Measurements from ENCODE around the gene DENND5A.
"Not testable (repeated sequence)": the region's sequence is repeated elsewhere in the genome, so short reads cannot be mapped to it uniquely, and the experiment has no call there.

DENND5A gene

GRCh38 chr11:9177438-9178091 is 87.6 kb downstream of the DENND5A start:
- no peak for DNase-seq (ENCODE audit: low read depth in 2 of 2)

GRCh38 chr11:9176550-9176949 is 88.6 kb downstream of the DENND5A start:
- DNase-seq (ENCODE audit: low read depth in 2 of 2): no peak

- DNase-seq (ENCODE audit: low read depth in 2 of 2): no peak
Measured at GRCh38 chr11:9176136-9176535, 89.0 kb downstream of the DENND5A start.

GRCh38 chr11:9172389-9172788 is 92.8 kb downstream of the DENND5A start:
- DNase-seq (ENCODE audit: low read depth in 2 of 2): no peak

GRCh38 chr11:9170450-9170849 is 94.7 kb downstream of the DENND5A start:
- no peak for DNase-seq (ENCODE audit: low read depth in 2 of 2)

- no peak for DNase-seq (ENCODE audit: low read depth in 2 of 2)
Measured at GRCh38 chr11:9169595-9170295, 95.4 kb downstream of the DENND5A start.

- not testable (repeated sequence) for DNase-seq (ENCODE audit: low read depth in 2 of 2)
Measured at GRCh38 chr11:9161991-9162390, 103.2 kb downstream of the DENND5A start.

- DNase-seq (ENCODE audit: low read depth in 2 of 2): no peak
Measured at GRCh38 chr11:9160166-9160565, 105.0 kb downstream of the DENND5A start.

GRCh38 chr11:9158898-9159391 is 106.2 kb downstream of the DENND5A start:
- DNase-seq (ENCODE audit: low read depth in 2 of 2): no peak

GRCh38 chr11:9155930-9156329 is 109.2 kb downstream of the DENND5A start:
- DNase-seq (ENCODE audit: low read depth in 2 of 2): no peak

GRCh38 chr11:9153651-9154050 is 111.5 kb downstream of the DENND5A start:
- DNase-seq (ENCODE audit: low read depth in 2 of 2): no peak

- DNase-seq (ENCODE audit: low read depth in 2 of 2): no peak
Measured at GRCh38 chr11:9151631-9152030, 113.5 kb downstream of the DENND5A start.

GRCh38 chr11:9150926-9151325 is 114.2 kb downstream of the DENND5A start:
- no peak for DNase-seq (ENCODE audit: low read depth in 2 of 2)

- no peak for DNase-seq (ENCODE audit: low read depth in 2 of 2)
Measured at GRCh38 chr11:9150501-9150900, 114.6 kb downstream of the DENND5A start.

GRCh38 chr11:9148727-9149126 is 116.4 kb downstream of the DENND5A start:
- no peak for DNase-seq (ENCODE audit: low read depth in 2 of 2)

- DNase-seq (ENCODE audit: low read depth in 2 of 2): no peak
Measured at GRCh38 chr11:9148035-9148434, 117.1 kb downstream of the DENND5A start.

GRCh38 chr11:9146477-9146876 is 118.7 kb downstream of the DENND5A start:
- DNase-seq (ENCODE audit: low read depth in 2 of 2): no peak

GRCh38 chr11:9145283-9145682 is 119.9 kb downstream of the DENND5A start:
- no peak for DNase-seq (ENCODE audit: low read depth in 2 of 2)

- DNase-seq (ENCODE audit: low read depth in 2 of 2): no peak
Measured at GRCh38 chr11:9144828-9145227, 120.3 kb downstream of the DENND5A start.

GRCh38 chr11:9143721-9144120 is 121.4 kb downstream of the DENND5A start:
- no peak for DNase-seq (ENCODE audit: low read depth in 2 of 2)

GRCh38 chr11:9142732-9143131 is 122.4 kb downstream of the DENND5A start:
- DNase-seq (ENCODE audit: low read depth in 2 of 2): no peak

GRCh38 chr11:9141186-9141585 is 124.0 kb downstream of the DENND5A start:
- DNase-seq (ENCODE audit: low read depth in 2 of 2): no peak

- no peak for DNase-seq (ENCODE audit: low read depth in 2 of 2)
Measured at GRCh38 chr11:9139628-9140357, 125.4 kb downstream of the DENND5A start.
